Hindlimb muscle (tissue), 1 donor: ENCODE data around the gene CCNY. TPM values are rescaled to one million over a fixed set of nuclear protein-coding genes. Genes with fewer than 3 reads are reported as not detected.

Source experiments
- DNase-seq: peaks from one replicate; pipeline ENCODE4 v3.0.0-alpha.2; 2013
- polyA plus RNA-seq: library from polyadenylated mRNA; unstranded; fragments of 120-200 nt; gene quantifications from one replicate; pipeline ENCODE4 v1.2.1, GENCODE V29; 2013; ENCODE audit not compliant: insufficient read length

The CCNY gene
- polyA plus RNA-seq, 1 donor: 86.3 TPM

DNA sequence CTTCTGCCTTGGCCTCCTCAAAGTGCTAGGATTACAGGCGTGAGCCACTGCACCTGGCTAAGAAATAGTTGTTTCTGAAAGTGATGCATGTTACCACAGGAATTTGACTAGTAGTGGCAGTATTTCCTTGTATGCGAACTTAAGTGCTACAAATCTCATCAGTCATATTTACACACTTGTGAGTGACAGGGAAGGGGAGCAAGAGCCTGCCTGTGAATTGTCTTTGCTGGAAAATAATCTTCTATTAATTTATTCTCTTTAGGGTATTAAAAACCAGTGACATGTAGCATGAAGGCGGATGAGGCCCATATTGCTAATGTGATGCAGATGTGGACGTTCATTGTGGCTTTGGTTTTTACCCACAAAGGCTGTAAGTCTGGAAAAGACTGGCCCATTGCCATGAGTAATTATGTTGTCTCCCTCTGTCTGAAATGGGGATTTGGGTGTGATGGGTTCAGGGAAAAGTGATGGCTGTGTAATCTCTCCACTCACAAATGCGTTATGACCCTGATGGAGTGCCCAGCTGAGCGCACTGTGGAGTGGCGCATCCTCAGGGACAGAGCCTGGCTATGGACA is 97.6 kb downstream of the CCNY start:
- DNase-seq: no peak

DNA sequence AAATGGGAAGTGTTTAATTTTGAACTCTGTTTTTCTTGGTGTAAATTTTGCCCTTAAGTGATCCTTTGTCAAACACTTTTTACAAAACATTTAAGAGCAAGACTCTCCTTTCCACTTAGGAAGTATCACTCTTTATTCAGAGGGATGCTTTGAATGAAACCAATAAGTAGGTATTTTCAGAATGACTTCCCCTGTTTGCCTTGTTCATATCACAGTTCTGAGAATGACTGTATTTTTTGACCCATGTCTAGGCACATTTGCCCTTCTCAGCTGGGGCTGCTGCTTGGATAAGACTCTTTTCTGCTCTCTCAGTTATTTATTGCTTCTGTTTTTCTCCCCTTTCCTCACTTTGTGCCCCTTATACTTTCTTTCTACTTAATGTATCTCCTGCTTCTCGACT is 98.2 kb downstream of the CCNY start:
- DNase-seq: no peak

DNA sequence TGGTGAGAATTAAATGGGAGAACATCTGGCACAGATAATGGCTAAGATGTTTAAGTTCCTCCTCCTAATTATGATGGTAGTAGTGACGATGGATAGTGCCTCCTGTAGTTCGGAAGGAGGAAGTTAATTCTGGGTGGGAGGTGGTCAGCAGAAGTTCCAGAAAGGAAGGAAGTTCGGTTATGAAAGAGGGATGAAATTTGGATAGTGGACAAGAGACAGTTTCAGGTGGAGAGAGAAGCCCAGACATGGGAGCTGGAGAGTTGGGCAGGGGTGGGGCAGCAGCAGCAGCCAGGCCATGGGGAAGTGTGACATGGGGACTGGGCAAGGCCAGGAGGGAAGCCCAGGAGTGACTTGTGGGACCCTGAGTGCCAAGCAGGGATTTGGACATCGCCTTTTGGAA is 99.5 kb downstream of the CCNY start:
- no peak for DNase-seq

DNA sequence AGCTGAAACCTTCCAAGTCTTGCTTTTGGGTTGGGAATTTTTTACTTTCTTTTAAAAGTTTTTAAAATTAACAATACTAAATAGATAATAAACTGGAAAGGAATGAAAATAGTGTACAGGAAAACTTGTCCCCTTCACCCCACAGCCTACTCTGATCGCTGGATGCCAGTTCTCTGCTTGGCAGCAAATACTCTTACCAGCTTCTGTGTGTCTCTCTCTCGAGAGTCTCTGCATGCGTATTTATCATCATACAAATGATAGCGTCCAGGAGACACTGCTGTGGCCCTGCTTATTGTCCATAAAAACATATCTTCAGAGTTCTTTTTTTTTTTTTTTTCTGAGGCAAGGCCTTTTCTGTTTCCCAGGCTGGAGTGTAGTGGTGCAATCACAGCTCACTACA is 101.5 kb downstream of the CCNY start:
- no peak for DNase-seq

DNA sequence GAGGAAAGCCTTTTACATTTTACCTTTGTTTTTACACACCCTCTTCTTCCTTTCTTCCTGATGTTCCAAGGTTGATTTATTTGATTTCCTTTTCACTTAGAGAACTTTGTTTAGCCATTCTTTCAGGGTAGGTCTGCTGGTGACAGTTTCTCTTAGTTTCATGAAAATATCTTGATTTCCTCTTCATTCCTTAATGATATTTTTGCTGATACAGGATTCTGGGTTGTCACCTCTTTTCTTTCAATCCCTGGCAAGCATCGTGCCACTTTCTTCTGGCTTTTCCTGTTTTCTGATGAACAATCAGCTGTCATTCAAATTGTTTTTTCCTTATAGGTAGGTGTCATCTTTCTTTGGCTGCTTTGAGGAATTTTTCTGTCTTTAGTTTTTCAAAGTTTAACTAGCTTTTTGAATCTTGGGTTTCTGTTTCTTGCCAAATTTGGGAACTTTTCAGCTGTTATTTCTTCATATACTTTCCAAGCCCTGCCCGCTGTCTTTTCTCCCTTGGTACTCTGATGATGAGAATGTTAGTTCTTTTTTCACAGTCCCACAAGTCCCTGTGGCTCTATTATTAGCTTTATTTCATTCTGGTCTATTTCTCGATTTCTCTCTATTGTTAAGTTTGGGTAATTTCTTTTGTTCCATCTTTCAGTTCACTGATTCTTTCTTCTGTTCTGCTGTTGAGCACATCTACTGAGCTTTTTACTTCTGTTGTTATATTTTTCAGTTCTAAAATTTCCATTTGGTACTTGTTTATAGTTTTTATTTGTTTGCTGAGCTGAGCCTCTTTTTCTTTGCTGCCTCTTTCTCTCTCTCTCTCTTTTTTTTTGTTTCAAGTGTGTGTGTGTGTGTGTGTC is 102.6 kb downstream of the CCNY start:
- DNase-seq: no peak

DNA sequence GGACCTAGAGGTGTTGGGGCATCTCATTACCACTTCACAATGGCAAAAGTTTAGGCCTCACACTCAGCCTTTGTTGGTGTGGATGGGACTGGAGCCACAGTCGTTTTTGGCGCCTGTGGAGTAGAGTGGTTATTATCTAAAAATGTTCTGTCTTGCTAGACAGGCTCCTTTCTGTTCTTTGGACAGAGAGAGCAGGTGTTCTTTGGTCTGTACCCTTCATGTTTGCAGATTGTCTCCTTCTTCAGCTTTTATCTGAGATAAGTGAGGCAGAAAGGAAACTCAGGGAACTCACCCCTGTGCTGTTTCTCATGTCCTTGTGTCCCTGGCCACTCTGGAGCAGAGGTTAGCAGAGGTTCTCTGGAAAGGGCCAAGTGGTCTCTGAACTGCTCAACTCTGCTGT is 103.7 kb downstream of the CCNY start:
- no peak for DNase-seq

DNA sequence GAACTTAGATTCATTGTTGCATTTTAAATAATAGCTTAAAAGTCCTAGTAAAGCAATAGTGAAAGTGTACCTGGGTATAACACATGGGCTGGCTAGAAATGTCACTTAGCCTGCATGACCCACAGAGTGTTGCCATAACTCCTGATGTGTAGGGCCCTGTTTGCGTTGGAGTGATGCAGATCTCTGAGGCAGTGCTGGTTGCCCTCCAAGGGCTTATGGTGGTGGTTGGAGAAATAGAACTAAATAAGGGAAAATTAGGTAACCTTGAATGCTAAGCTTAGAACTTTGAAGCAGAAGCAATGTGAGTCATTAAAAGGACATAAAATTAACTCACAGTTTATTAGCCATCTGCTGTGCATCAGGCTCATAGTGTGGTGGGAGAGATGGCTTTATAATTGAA is 105.7 kb downstream of the CCNY start:
- DNase-seq: no peak

DNA sequence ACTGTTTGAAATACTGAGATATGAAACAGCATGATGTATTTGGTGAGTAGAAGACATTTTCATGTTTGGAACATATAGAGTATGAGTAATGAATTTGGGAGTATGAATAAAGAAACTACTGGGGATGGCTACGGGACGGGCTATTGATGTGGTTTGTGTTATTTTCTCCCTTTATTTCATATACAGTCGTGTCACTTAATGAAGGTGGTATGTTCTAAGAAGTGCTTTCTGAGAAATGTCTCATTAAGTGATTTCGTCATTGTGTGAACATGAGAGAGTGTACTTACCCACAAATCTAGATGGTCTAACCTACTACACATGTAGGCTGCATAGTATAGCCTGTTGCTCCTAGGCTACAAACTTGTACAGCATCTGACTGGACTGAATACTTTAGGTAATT is 106.3 kb downstream of the CCNY start:
- no peak for DNase-seq

DNA sequence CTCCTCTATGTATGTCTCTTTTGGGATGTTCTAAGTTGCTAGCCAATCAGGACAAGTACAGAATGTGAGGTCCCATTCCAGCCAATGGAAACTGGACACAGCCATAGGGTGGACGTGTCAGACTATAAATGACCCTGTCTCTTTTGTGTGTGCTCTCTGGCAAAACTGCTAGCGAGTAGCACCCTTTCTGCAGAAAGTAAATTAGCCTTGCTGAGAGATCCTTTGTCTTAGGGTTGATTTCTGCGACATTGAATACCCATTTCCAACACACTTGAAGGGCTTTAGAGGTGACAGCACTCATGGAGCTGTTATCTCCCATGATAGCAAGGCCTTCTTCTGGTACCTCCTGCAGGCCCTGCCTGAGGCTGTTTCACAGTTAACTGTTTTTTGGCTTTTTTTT is 107.5 kb downstream of the CCNY start:
- DNase-seq: no peak

DNA sequence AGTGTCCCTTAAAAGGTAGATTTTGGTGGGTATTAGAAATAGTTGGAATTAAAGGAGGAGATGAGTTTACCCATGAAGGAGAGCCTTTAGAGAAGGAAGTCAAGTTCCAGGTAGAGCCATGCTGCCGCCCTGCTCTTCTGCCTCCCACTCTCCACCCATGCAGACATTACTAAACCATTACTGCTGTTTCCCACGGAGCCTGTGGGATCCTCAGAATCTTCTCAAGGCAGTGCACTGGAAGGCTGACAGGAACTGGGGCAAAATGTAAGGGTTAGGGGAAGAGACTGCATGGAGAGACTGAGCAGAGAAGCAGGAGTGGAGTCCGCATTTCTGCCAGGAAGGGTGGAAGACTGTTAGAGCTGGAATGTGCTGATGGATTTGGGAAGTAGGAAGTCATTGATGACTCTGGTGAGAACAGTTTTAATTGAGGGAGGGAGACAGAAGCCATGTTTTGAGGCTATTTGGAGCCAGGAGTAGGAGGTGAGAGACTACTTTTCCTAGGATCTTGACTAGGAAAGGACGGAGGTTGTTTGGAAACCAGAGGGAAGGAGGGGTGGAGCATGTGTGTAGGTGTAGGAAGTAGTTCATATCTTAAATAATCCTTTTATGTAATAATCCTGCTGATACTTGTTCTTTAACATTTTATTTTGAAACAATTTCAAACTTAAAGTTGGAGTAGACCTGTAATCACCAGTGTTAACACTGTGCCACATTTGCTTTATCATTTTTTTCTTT is 109.0 kb downstream of the CCNY start:
- DNase-seq: no peak

DNA sequence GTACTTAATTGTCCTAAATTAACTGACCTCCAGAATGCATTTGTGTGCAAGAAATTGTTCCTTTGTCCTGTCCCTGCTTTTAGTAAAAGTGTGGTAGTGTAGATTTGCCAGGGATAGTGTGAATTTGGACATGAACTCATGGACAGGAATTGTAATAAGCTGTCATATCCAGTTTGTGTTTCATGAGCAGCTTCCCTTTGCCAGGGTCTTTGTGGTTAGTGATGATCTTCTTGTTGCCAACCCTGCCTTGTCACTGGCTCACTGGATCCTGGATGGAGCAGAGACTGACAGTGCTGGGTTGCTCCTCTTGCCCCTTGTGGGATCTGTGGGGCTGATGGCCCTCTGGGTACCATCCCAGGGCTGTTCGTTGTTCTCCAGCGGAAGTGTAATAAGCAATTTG is 110.1 kb downstream of the CCNY start:
- no peak for DNase-seq

DNA sequence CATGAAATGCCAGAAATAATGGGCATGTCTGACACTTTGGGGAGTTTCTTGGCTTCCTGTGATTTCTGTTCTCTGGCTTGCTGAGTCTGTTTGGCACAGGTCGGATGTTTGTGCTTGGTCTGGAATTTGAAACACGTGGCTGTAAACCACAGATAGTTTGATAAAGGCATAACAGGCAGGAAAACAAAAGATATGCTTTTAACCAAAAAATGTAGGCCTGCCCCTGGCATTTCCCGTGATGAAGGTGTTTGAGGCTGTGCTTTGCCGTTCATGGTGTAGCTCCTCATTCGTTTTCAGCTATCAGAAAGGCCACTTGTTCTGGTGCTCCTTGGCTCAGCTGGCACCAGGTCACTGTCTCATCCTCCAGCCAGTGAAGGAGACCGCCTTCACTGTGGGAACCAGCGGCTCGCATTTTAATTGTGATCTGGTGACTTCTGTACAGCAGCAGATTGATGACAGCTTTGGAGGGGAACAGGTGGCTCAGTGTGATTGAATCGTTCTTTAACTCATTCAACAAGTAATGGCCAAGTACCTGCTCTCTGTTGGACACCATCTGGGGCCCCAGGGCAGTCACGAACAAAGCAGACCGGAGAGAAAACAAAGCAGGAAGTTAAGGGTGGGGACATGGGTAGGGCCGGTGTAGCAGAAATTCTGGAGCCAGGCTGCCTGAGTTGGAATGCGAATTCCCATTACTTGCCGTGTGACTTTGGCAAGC is 111.5 kb downstream of the CCNY start:
- DNase-seq: no peak

DNA sequence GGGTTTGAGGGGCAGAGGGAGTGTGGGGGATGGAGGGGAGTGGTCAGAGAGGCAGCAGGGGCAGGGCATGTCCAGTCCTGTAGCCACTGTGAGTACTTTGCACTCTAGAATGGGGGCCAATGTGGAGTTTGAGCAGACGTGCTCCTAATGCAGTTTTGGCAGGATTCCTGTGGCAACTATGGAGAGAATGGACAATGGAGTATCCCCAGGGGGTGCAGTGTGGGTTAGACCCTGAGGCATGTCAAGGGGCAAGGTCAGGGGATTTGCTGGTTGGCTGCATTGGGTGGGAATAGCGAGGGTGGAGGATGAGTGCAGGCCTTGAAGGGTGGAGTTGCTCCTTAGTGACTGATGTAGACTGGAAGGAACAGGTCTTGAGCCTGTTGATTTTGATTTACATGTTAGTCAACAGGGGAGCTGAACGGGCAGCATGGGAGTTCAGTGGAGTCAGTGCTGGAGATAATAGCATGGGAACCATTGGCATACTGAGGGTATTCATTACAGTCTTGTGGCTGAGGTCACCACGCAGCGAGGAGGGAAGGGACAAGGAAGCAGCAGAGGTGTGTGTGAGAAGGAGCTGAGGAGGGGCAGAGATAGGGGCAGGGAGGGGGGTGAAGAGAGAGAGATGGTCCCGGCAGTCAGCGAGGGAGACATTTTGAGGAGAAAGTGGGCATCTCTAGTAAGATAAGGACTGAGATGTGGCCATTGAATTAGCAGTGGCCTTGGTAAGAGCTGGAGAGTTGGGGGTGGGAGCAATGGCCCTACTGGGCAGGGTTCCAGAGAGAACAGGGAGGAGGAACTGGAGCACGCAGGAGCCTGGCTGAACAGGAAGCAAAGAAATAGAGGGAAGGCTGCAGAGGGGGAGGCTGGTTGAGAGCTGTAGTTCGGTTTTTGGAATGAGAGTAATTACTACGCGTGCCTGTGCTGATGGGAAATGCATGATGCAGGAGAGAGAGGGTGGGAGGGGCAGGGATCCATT is 112.7 kb downstream of the CCNY start:
- DNase-seq: no peak

DNA sequence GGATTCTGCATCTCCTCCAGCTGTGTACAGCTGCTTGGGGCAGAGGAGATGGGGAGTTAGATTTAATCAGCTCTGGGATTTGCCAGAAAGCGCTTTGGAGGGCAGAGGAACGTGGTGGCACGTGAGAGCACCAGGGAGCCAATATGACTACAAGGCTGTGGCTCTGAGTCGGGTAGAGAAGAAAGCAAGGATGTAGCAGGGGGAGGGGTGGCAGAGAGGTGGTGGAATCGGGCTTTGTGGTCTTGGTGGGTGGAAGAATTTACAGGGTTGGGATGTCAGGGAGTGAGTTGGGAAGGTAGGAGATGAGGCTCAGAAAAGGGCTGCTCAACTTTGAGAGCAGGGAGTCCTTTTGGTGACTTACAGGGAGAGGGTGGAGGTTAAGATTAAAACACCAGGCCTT is 113.6 kb downstream of the CCNY start:
- no peak for DNase-seq

DNA sequence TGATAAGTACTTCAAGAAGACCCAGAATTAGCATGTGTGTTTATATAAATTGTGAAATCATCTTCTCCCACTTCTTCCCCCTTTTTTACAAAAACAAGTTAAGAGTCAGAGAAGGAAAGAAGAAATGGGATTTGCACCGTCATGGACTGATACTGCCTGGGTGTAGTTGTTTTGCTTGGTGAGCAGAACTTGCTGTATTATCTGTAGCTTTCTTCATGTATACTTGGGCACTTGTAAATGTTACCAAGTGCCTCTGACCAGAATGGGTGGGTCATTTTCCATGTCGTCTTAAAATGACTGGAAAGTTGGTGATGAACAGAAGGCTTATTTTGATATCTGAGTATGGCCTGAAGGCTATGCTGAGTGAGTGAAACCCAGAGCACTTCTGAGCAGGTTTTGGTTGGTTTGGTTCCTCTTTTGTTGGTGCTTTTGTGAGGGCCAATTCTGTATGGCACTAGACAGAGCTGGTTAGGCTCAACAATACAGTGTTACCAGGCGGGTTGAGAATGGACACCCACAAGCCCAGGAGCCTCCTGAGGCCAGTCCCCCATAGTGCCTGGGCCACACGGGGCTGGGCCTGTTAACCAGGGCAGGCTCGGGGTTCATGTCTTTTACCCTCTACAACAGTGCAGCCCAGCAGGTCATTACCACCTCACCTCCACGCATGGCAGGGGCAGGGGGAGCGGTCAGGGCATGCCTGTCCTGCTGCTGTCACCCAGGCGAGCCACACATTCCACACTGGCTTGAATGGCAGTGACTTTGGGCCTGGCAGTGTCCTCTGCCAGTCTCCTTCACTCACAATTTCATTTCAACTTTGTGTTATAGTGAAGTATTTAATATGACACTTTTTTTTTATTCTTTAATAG is 115.1 kb downstream of the CCNY start:
- no peak for DNase-seq

DNA sequence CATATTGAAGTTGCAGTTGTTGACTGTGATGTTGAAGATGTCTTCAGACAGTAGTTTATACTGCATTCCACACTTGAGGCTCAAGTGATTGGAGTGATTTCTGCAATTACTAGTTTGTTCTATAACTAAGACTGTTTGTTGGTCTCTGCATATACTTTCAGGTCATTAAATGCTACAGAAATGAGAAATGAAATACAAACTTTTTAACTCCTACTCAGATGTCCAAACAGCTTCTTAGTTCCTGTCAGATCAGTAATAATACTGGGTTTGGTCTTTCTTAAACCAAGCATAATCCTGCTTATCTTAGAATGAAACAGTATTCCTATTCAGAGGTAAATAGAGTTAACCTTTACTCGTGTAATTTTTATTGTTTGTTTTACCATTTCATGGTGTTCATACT is 115.9 kb downstream of the CCNY start:
- DNase-seq: no peak

DNA sequence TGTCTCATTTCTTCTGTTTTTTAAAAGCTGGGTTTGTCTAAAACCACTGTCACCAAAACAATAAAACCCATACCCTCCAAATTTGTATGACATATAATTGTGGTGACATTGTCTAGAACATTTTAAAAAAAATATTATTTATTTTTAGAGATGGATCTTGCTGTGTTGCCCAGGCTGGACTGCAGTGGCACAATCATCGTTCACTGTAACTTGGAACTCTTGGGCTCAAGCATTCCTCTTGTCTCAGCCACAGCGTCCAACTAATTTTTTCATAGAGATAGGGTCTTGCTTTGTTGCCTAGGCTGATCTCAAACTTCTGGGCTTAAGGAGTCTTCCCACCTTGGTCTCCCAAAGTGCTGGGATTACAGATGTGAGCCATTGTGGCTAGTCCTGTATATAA is 116.5 kb downstream of the CCNY start:
- no peak for DNase-seq

DNA sequence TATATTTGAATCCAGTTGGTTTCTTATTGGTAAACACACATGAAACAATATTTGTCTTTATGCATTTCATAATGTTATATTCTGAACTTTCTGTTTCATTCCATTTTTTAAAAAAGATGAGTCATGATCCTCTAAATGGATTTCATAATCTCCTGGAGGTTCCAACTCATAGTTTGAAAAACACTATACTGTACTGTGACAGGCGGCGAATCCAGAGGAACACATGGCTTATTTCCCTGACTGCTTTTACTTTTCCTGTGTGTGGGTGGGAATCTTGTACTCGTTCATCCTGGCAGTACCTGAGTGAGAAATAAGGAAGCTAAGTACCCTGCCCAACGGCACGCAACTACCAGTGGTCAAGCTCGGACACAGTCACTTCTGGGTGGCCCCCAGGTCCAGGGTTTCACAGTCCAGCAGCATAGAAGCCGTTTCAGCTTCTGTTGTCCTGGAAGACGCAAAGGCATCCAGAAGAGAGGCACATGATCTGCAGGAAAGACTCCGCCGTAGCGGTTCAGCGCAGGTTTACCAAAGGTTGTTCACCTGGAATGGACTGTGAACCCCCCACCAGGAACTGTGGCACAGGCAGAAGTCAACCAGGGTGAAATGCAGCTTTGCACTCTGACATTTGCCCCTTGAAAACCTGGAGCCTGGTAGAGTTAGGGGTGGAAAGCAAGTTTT is 117.7 kb downstream of the CCNY start:
- no peak for DNase-seq

DNA sequence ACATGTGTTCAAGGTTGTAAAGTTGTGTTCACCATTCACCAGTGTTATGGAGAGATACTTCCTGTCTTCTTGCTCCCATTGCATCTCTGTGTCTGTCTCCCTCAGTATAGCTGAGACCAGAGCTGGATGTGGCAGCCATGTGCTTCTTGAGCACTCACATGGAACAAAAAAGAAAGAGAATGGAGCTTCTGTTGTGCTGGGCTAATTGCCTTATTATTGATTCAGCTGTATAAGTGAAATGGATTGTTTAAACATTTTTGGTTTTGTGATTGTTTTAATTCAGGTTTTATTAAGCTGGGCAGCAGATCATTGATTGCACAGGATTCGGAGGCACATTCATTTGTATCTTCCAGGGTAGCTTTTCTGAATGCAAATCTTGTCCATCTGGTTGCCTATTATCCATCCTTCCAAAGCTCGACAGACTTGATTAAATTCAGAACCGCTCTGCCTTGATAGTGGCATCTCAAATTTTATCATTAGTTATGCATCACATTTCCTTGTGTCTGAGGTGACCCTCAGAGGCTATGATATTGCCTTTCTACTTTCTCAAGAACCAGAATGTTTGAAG is 119.9 kb downstream of the CCNY start:
- no peak for DNase-seq

DNA sequence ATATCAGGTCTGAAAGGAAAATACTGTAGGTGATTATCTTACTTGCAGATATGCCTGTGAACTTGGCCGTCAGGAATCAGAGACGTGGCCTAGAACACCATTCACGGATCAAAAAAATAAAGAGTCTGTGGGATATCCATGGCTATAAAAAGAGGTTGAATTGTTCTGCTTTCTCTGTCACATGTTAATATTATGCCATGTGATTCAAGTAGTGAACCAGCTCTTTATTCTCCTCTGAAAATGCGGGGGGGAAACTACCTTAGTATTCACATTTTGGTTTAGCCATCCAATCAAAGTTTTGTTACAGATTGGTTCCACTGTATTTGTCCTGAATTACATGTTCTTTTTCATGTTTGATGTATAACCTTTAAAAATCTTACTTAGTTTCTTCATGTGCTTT is 120.5 kb downstream of the CCNY start:
- no peak for DNase-seq
